Esophagus muscularis mucosa (tissue), 4 donors: ENCODE results near the gene TXNDC11.

ENCODE experiments used
- CTCF ChIP-seq, 3 experiments: fragments of 200-600 bp in 2 of 3; fragments of 450-650 bp in 1 of 3; sonication (generic) in 2 of 3; IDR thresholded peaks; one replicate each; pipeline ENCODE4 v1.5.1; 2017 to 2019; ENCODE audit warnings: antibody characterized with exemption in 3 of 3, mild to moderate bottlenecking in 2 of 3, moderate library complexity in 1 of 3
- EP300 ChIP-seq: sonication (generic); formaldehyde crosslinking; IDR thresholded peaks from one replicate; pipeline ENCODE4 v1.6.1; 2017; ENCODE audit warnings: antibody characterized with exemption
- POLR2A ChIP-seq: fragments of 450-650 bp; IDR thresholded peaks from one replicate; pipeline ENCODE4 v1.6.1; 2017; ENCODE audit warnings: antibody characterized with exemption, moderate library complexity, mild to moderate bottlenecking, low read depth
- POLR2AphosphoS5 ChIP-seq, 2 donors: sonication (generic); formaldehyde crosslinking; IDR thresholded peaks; one replicate each; pipeline ENCODE4 v1.6.1; 2017; ENCODE audit warnings: antibody characterized with exemption in 2 of 2

GRCh38 chr16:11756248-11756647 is 13.6 kb upstream of the TXNDC11 start:
- TF ChIP-seq CTCF (IDR thresholded peaks at IDR 0.05) (no peak), POLR2A (no peak), POLR2AphosphoS5 (IDR thresholded peaks at IDR 0.05) (no peak), EP300 (no peak)
